Epithelial cell of proximal tubule (primary cell): ENCODE measurements around the gene ETS1. TPM values are rescaled to one million over a fixed set of nuclear protein-coding genes. Genes with fewer than 3 reads are reported as not detected.

ENCODE experiments used
- DNase-seq: peaks from one replicate; pipeline ENCODE4 v3.0.0-alpha.2; 2011; ENCODE audit warnings: low read depth
- H3K4me3 ChIP-seq: 2 replicates; pipeline ENCODE4 v1.5.1; 2011; ENCODE audit warnings: low read depth, mild to moderate bottlenecking, low read length
- total RNA-seq: library from RNA; depleted of rRNA; stranded (reverse); fragments of >200 nt; gene quantifications from 2 replicates; pipeline ENCODE4 v1.2.3, GENCODE V29; 2015
- TF ChIP-seq, protein P1 (sequence below): conservative IDR thresholded peaks from 2 replicates; pipeline ENCODE4 v1.5.1; 2012; ENCODE audit warnings: low read depth, mild to moderate bottlenecking, low read length

The ETS1 gene
- total RNA-seq, 1 donor from 2014 or later = 76.5 TPM

DNA sequence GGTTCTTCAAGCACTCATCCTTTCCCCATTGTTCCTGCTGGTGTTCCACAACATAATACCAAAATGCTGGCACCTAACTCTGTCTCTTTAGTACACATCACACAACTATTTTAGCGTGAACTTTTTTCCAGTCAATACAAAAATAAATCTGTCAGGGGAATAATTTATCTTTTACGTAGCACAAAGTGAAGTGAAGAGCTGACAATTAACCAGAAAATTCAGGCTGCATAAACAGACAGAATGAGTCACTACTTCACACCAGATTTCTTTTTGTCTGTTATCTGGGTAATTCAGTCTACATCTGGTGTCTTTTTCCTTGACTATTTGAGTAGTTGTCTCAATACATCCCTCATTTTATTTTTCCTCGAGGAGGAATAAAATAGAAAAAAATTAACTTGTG is 7.9 kb upstream of the ETS1 start:
- TF ChIP-seq, protein P1, sequence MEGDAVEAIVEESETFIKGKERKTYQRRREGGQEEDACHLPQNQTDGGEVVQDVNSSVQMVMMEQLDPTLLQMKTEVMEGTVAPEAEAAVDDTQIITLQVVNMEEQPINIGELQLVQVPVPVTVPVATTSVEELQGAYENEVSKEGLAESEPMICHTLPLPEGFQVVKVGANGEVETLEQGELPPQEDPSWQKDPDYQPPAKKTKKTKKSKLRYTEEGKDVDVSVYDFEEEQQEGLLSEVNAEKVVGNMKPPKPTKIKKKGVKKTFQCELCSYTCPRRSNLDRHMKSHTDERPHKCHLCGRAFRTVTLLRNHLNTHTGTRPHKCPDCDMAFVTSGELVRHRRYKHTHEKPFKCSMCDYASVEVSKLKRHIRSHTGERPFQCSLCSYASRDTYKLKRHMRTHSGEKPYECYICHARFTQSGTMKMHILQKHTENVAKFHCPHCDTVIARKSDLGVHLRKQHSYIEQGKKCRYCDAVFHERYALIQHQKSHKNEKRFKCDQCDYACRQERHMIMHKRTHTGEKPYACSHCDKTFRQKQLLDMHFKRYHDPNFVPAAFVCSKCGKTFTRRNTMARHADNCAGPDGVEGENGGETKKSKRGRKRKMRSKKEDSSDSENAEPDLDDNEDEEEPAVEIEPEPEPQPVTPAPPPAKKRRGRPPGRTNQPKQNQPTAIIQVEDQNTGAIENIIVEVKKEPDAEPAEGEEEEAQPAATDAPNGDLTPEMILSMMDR = no peak
- no peak for DNase-seq
- H3K4me3 ChIP-seq = no peak overlapping the region

DNA sequence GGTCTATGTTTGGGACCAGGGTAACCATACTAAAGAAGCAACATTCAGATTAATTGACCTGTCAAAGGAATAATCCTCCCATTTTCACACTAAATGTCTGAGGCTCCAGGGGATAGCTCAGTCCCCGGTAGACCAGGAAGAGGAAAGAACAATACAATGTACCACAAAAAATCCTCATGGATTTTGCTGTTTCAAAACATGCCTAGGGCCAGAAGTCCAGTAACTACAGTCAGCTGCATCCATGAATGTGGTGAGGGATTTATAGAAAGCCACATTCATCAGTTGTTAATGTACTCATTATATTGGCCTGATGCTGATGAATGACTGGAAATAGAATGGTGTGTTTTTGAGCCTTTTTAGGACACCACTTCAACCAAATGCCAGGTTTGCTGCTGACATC is 6.9 kb upstream of the ETS1 start:
- no peak for DNase-seq
- no peak overlapping the region for H3K4me3 ChIP-seq
- TF ChIP-seq, protein P1 = no peak

DNA sequence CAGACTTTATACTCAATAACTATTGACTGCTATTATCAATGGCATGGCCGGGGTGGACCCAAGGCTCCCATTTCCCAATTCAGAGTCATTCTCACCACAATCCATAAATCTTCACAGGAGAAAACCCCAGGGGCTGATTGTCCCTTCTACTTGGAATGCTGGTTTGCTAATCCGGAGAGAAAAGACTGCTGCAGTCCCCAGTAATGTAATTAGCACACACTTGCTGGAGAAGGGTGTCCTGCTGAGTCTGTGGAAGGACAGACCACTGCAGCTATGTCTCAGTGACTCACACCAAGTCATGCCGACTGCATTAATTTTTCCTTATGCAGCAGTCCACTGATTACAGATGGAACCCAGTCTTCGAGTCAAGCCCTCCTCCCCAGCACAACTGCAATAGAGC is 5.9 kb upstream of the ETS1 start:
- DNase-seq = no peak
- H3K4me3 ChIP-seq = no peak overlapping the region
- TF ChIP-seq, protein P1 = no peak

DNA sequence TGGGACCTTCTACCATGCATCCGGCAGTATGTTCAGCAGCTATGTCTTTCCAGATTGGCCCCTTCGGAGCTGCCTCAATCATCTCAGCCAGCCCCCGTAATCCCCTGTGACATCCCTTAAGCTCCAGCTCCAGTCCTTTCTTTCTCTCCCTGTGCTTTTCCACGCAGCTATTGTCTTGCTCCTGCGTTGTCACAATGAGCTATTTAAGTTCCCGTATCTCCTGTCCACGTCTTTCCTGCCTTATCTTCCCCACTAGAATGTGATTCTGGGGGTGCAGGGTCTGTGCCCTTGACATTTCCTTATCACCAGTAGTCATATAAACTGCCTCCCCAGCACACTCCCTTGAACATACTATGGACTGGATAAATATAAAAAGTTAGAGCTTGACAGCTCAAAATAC is 5.1 kb upstream of the ETS1 start:
- no peak for DNase-seq
- TF ChIP-seq, protein P1 = no peak
- H3K4me3 ChIP-seq = no peak overlapping the region

DNA sequence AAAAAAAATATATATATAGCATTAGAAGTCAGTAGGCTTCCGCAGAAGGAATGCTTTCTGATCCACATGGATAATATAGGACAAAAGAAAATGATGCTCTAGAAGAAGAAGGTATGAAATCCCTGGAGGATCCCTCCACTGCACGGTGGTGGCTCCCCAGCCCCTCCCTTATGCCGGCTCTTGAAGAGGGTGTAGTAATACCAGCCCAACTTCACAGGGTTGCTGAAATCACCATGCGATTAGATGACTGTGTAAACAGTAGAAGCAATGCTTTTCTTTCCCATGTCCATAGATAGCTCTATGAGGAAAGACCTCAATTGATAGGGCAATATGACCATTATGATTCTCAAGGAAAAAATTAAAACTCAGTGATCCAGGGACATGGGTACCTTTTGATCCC is 3.2 kb upstream of the ETS1 start:
- TF ChIP-seq, protein P1 = no peak
- DNase-seq = no peak
- no peak overlapping the region for H3K4me3 ChIP-seq

DNA sequence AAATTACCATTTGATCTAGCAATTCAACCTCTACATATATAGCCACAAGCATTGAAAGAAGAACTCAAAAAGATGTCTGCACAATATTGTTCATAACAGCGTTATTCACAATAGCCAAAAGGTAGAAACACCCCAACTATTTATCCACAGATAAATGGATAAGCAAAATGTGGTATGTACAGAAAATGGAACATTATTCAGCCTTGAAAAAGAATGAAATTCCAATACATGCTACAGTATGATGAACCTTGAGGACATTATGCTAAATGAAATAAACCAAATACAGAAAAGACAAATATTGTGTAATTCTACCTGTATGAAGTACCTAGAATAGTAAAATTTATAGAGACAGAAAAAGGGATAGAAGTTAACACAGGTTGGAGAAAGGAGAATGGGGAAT is 2.6 kb upstream of the ETS1 start:
- DNase-seq = no peak
- H3K4me3 ChIP-seq = no peak overlapping the region
- TF ChIP-seq, protein P1 = no peak

DNA sequence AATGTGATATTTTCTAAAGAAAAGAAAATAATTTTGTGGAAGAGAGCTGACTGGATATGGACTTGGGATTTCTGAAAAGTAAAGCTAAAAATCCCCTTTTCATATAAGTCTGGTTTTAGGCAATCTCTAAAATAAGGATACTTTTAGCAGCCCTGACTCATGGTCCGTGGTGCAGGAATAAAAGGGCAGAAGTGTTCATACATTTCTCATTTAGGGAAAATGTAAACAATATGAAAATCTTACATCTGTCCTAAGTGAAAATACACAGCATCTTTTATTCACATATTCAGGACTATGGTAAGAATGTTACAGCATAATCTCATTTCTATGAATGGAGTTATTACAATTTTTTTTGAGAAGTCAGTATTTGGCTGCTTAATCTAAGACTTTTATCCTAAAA is 735 bp upstream of the ETS1 start:
- TF ChIP-seq, protein P1 = no peak
- H3K4me3 ChIP-seq = no peak overlapping the region
- DNase-seq = no peak
